ENCODE data around the gene VPS26B. TPM values are rescaled to one million over a fixed set of nuclear protein-coding genes. Genes with fewer than 3 reads are reported as not detected.

The VPS26B gene
- total and polyA plus RNA-seq, 8 donors = 11.7 to 90.4 (median 23.2) TPM

- Histone ChIP-seq H3K36me3 (peaks cover 5 to 30% (median 27%) of the 10 kb centered on the region in 4 donors), H3K27me3 (no peaks in the 10 kb centered on the region), H3K4me3 (no peak overlapping the region), H3K27ac (no peak overlapping the region), H3K9me3 (no peaks in the 10 kb centered on the region), H3K4me1 (peaks cover 0 to 56% (median 25%) of the 10 kb centered on the region in 4 donors)
- TF ChIP-seq POLR2A (IDR thresholded peaks at IDR 0.05) (no peak), EP300 (IDR thresholded peaks at IDR 0.05) (no peak), POLR2AphosphoS5 (IDR thresholded peaks at IDR 0.05) (no peak)
- TF ChIP-seq, protein P1, sequence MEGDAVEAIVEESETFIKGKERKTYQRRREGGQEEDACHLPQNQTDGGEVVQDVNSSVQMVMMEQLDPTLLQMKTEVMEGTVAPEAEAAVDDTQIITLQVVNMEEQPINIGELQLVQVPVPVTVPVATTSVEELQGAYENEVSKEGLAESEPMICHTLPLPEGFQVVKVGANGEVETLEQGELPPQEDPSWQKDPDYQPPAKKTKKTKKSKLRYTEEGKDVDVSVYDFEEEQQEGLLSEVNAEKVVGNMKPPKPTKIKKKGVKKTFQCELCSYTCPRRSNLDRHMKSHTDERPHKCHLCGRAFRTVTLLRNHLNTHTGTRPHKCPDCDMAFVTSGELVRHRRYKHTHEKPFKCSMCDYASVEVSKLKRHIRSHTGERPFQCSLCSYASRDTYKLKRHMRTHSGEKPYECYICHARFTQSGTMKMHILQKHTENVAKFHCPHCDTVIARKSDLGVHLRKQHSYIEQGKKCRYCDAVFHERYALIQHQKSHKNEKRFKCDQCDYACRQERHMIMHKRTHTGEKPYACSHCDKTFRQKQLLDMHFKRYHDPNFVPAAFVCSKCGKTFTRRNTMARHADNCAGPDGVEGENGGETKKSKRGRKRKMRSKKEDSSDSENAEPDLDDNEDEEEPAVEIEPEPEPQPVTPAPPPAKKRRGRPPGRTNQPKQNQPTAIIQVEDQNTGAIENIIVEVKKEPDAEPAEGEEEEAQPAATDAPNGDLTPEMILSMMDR (IDR thresholded peaks at IDR 0.05) = no peak
- DNase-seq = no peak
- 64 to 78% (median 78%) methylated on average over 10 of the region's 10 CpGs for WGBS, 5 donors
- intact Hi-C loops (cut with DNase I; ENCODE audit: low total_unique reads) = no loop called here
Measured at GRCh38 chr11:134231958-134232659, 7.6 kb downstream of the VPS26B start.

- TF ChIP-seq, protein P1 (IDR thresholded peaks at IDR 0.05) = no peak
- TF ChIP-seq POLR2A (IDR thresholded peaks at IDR 0.05) = no peak
- TF ChIP-seq EP300 (IDR thresholded peaks at IDR 0.05) = no peak
- no peak for TF ChIP-seq POLR2AphosphoS5 (IDR thresholded peaks at IDR 0.05)
Measured at GRCh38 chr11:134233729-134234179, 9.3 kb downstream of the VPS26B start.

GRCh38 chr11:134235399-134235798 is 10.9 kb downstream of the VPS26B start:
- Histone ChIP-seq H3K4me3 (no peak overlapping the region), H3K27me3 (no peaks in the 10 kb centered on the region), H3K4me1 (peaks cover 0 to 29% (median 20%) of the 10 kb centered on the region in 4 donors), H3K9me3 (no peaks in the 10 kb centered on the region), H3K27ac (no peak overlapping the region), H3K36me3 (peaks cover 23 to 61% (median 58%) of the 10 kb centered on the region in 4 donors)
- intact Hi-C loops (cut with DNase I; ENCODE audit: low total_unique reads) = no loop called here
- WGBS, 5 donors = 71 to 85% (median 82%) methylated on average over 3 of the region's 3 CpGs
- DNase-seq = no peak
- TF ChIP-seq POLR2AphosphoS5 (IDR thresholded peaks at IDR 0.05) (no peak), POLR2A (IDR thresholded peaks at IDR 0.05) (no peak), EP300 (IDR thresholded peaks at IDR 0.05) (no peak)
- TF ChIP-seq, protein P1 (IDR thresholded peaks at IDR 0.05) = no peak

More at GRCh38 chr11:134233729-134234179, 9.3 kb downstream of the VPS26B start:
- WGBS, 5 donors = 86 to 93% (median 89%) methylated on average over 4 of the region's 4 CpGs
- peaks cover 0 to 46% (median 20%) of the 10 kb centered on the region in 4 donors for H3K4me1 ChIP-seq
- peaks cover 6 to 45% (median 43%) of the 10 kb centered on the region in 4 donors for H3K36me3 ChIP-seq
- no peaks in the 10 kb centered on the region for H3K9me3 ChIP-seq
- no peak overlapping the region for H3K4me3 ChIP-seq
- no peaks in the 10 kb centered on the region for H3K27me3 ChIP-seq
- H3K27ac ChIP-seq = no peak overlapping the region
- DNase-seq = no peak
- intact Hi-C loops (cut with DNase I; ENCODE audit: low total_unique reads) = no loop called here

DNA sequence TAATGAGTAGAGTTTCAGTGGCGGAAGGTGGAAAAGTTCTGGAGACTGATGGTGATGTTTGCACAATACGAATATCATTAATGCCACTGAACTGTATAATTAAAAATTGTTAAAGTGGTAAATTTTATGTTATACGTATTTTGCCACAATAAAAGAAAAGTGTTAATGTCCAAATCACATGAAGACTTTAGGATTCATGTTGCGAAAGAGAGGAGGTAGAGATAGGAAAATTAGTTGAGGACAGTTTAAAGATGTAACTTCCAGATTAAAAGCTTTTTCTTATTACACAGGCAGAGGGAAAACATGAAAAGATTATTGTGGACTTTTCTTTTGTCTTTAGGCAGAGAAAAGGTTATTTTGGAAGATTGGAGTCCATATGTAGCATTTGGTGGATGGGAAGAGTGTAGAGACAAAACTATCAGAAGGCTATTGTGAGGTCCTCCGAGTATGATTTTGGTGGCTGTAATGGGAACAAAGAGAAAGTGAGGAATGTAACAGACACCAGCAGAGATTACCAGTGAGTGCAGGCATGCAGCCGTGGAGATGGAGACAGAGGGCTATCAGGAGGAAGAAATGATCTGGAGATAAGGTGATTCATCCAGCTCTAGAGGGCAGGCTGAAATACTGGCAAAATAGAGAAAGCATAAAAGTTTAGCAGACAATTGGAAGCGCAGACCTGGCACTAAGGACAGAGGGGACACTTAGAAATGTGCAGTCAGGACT is 12.5 kb downstream of the VPS26B start:
- no peak overlapping the region for H3K27ac ChIP-seq
- 87 to 94% (median 89%) methylated on average over 7 of the region's 7 CpGs for WGBS, 5 donors
- no peaks in the 10 kb centered on the region for H3K27me3 ChIP-seq
- no peak for DNase-seq
- H3K4me3 ChIP-seq = no peak overlapping the region
- H3K36me3 ChIP-seq = peaks cover 25 to 73% (median 72%) of the 10 kb centered on the region in 4 donors
- no peaks in the 10 kb centered on the region for H3K9me3 ChIP-seq
- peaks cover 0 to 17% (median 14%) of the 10 kb centered on the region in 4 donors for H3K4me1 ChIP-seq
- TF ChIP-seq POLR2AphosphoS5 (IDR thresholded peaks at IDR 0.05) (no peak), EP300 (IDR thresholded peaks at IDR 0.05) (no peak), POLR2A (IDR thresholded peaks at IDR 0.05) (no peak)
- TF ChIP-seq, protein P1 (IDR thresholded peaks at IDR 0.05) = no peak
- intact Hi-C loops (cut with DNase I; ENCODE audit: low total_unique reads) = no loop called here

Measured in stomach (tissue), 9 donors.